ENCODE results near the gene GRB10.

The GRB10 gene

GRCh38 chr7:50781381-50782293 lies 1.1 kb downstream of the GRB10 start:
- Histone ChIP-seq H3K36me3 (replicated peaks) (peaks cover 4% of the 10 kb centered on the region), H3K27me3 (replicated peaks) (no peaks in the 10 kb centered on the region), H3K4me3 (ENCODE audit: low read depth, low read length) (peak overlapping the region; percentile 6), H3K27ac (no peak overlapping the region)
- DNase-seq = no peak
- TF ChIP-seq CTCF (IDR thresholded peaks at IDR 0.05; ENCODE audit: low read depth, low read length, missing control alignments) = no peak
- in situ Hi-C loops (cut with HindIII; ENCODE audit: low pct_ligation_motif_present, low sequenced_read_pairs) = no loop called here

- in situ Hi-C loops (cut with HindIII; ENCODE audit: low pct_ligation_motif_present, low sequenced_read_pairs) = no loop called here
- no peak for TF ChIP-seq CTCF (IDR thresholded peaks at IDR 0.05; ENCODE audit: low read depth, low read length, missing control alignments)
- Histone ChIP-seq H3K4me3 (ENCODE audit: low read depth, low read length) (no peak overlapping the region), H3K27me3 (replicated peaks) (no peaks in the 10 kb centered on the region), H3K27ac (no peak overlapping the region), H3K36me3 (replicated peaks) (peaks cover 4% of the 10 kb centered on the region)
- no peak for DNase-seq
Measured at GRCh38 chr7:50780436-50780835, 2.3 kb downstream of the GRB10 start.

DNA sequence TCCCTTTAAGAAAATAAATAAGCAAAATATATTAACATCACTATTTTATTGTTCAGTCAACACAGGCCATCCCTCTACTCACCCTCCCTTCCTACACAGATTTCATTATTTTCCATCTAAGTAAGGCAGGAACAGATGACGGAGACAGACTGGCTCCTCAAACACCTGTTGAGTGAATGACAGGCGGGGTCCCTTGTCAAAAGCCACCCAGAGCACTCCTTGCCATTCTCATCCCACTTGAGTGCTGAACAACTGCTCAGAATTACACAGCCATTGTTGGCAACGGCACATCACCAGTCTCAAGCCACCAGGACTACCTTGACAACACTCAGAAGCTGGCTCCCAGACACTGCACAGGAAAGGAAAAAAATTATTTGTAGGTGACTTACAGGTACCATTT lies 3.3 kb downstream of the GRB10 start:
- TF ChIP-seq CTCF (IDR thresholded peaks at IDR 0.05; ENCODE audit: low read depth, low read length, missing control alignments) = no peak
- Histone ChIP-seq H3K4me3 (ENCODE audit: low read depth, low read length) (no peak overlapping the region), H3K36me3 (replicated peaks) (peaks cover 4% of the 10 kb centered on the region), H3K27me3 (replicated peaks) (no peaks in the 10 kb centered on the region), H3K27ac (no peak overlapping the region)
- DNase-seq = no peak
- in situ Hi-C loops (cut with HindIII; ENCODE audit: low pct_ligation_motif_present, low sequenced_read_pairs) = no loop called here

GRCh38 chr7:50778189-50778588 lies 4.5 kb downstream of the GRB10 start:
- Histone ChIP-seq H3K36me3 (replicated peaks) (peaks cover 4% of the 10 kb centered on the region), H3K27me3 (replicated peaks) (no peaks in the 10 kb centered on the region), H3K4me3 (ENCODE audit: low read depth, low read length) (no peak overlapping the region), H3K27ac (no peak overlapping the region)
- no peak for DNase-seq
- TF ChIP-seq CTCF (IDR thresholded peaks at IDR 0.05; ENCODE audit: low read depth, low read length, missing control alignments) = no peak
- in situ Hi-C loops (cut with HindIII; ENCODE audit: low pct_ligation_motif_present, low sequenced_read_pairs) = no loop called here

DNA sequence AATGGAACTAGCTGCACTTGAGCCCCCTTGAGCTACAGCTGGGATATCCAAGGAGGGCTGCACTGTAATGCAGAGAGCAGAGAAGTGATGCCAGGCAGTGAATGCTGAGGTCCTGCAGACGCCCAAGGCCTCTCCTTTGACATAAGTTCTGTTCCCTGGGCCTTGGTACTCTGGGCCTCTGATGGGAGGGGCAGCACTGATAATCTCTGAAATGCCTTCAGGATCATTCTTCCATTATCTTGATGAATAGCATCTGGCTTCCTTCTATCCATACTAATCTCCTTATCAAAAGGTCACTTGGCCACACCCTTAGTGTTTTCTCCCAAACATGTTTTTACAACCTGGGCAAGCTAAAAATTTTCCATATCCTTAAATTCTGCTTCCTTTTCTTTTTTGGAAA lies 6.9 kb downstream of the GRB10 start:
- Histone ChIP-seq H3K4me3 (ENCODE audit: low read depth, low read length) (no peak overlapping the region), H3K27me3 (replicated peaks) (no peaks in the 10 kb centered on the region), H3K36me3 (replicated peaks) (peaks cover 2% of the 10 kb centered on the region), H3K27ac (no peak overlapping the region)
- in situ Hi-C loops (cut with HindIII; ENCODE audit: low pct_ligation_motif_present, low sequenced_read_pairs) = no loop called here
- TF ChIP-seq CTCF (IDR thresholded peaks at IDR 0.05; ENCODE audit: low read depth, low read length, missing control alignments) = no peak
- DNase-seq = no peak
